Ramos (cell line): ENCODE measurements around the gene CDH13.

ENCODE experiments used
- in situ Hi-C: fragments of 300-500 bp; cut with MboI; formaldehyde crosslinking; loops from one replicate; pipeline ENCODE4 v1.14.3; 2022; ENCODE audit warnings: low sequenced_read_pairs; ENCODE audit not compliant: unreplicated experiment

CDH13 gene

GRCh38 chr16:83840060-83840617, 1213.4 kb downstream of the CDH13 start:
- in situ Hi-C loops: no loop called here

GRCh38 chr16:83842291-83842690, 1215.5 kb downstream of the CDH13 start:
- in situ Hi-C loops: no loop called here

GRCh38 chr16:83842756-83843507, 1216.2 kb downstream of the CDH13 start:
- in situ Hi-C loops: no loop called here

- in situ Hi-C loops: no loop called here
Observed at GRCh38 chr16:83843657-83844056, 1216.9 kb downstream of the CDH13 start.

GRCh38 chr16:83845263-83845662, 1218.5 kb downstream of the CDH13 start:
- in situ Hi-C loops: no loop called here

GRCh38 chr16:83847371-83848225, 1220.8 kb downstream of the CDH13 start:
- in situ Hi-C loops: no loop called here

GRCh38 chr16:83849421-83849820, 1222.7 kb downstream of the CDH13 start:
- in situ Hi-C loops: no loop called here
